ENCODE results near the gene ASB8.
"Not testable (repeated sequence)": the region's sequence is repeated elsewhere in the genome, so short reads cannot be mapped to it uniquely, and the experiment has no call there.

The ASB8 gene

GRCh38 chr12:48131517-48131916 lies 25.8 kb downstream of the ASB8 start:
- no peak for DNase-seq

DNA sequence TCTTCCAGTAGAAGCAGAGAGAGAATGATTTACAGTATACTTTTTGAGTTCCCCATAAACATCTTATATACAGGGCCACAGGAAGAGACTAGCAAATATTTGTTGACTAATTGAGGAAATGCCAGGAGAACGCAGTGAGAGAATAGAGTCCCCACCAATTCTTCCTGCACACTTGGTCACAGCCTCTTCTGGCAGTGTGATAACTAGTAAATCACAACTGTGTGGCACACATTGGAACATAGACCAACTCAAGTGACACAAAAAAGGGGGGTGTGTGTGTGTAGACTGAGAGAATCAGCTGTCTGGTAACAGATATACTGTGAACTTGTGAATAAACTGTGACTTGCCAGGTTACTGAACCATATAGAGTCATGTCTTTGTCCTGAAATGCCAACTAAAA lies 27.9 kb downstream of the ASB8 start:
- no peak for DNase-seq

DNA sequence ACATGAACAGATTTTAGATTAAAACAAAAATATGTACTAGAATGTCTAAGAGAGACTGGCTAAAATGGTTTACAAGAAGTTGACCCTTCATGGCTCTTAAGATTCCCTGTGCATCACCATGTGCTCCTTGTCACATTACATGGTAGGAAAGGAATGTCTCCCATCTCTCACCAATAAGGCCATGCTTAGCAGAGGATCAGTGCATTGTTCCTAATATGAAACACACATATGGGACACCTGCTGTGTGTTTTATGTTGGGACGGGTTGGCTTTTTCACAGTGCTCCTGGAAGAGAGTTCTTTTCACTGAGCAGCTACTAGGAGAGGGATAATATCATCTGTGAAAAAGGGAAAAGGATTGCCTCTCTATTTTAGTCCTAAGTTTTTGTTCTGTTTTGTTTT lies 28.5 kb downstream of the ASB8 start:
- no peak for DNase-seq

DNA sequence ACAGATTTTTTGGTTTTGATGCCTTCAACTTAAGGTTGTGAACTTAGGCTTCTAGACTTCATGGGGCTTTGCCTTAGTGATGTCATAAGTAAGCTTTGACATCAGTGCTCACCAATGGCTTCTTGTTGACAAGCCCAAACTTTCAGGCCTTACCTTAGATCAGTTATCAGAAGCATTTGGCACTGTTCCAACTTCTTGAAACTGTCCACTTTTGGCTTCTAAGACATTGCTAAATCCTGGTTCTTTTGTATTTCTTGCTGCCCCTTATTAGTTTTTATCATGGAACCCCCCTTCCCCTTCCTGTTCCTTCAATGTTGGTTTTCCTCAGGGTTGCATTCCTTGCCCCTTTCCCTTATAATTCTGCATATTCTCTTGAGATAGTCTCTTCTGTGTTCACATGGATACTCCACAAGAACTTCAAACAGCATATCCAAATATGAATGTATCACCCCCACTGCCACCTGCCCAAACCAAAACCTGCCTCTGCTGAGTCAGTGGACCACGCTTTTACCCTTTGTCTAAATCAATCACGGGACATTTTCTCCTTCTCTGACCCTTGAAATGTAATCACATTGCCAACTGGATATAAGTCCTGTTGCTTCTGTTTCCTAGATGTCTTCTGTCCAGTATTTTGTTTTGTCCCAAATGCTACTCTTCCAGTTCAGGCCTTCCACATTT lies 30.2 kb downstream of the ASB8 start:
- no peak for DNase-seq

- DNase-seq: no peak
Observed at GRCh38 chr12:48125985-48126384, 31.3 kb downstream of the ASB8 start.

- not testable (repeated sequence) for DNase-seq
Observed at GRCh38 chr12:48125542-48125941, 31.8 kb downstream of the ASB8 start.

- DNase-seq: no peak
Observed at GRCh38 chr12:48123169-48123568, 34.1 kb downstream of the ASB8 start.

- no peak for DNase-seq
Observed at GRCh38 chr12:48122065-48122834, 35.1 kb downstream of the ASB8 start.

DNA sequence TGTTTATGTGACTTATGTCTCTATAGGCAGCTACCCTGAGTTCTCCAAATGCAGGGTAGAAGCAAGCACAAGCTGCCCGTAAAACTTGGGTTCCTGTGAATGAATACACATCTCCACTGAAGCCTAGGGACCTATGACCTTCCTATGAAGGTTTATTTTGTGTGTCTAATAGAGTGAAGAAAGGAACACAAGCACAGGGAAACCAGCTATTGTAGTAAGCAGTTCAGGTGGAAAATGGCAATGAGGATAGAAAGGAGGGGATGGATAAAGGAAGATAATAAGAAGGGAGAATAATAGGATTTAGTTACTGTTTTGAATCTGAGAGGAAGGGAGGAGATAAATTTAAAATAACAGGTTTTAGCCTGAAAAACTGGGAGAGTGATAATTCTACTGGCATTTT lies 35.8 kb downstream of the ASB8 start:
- DNase-seq: no peak

DNA sequence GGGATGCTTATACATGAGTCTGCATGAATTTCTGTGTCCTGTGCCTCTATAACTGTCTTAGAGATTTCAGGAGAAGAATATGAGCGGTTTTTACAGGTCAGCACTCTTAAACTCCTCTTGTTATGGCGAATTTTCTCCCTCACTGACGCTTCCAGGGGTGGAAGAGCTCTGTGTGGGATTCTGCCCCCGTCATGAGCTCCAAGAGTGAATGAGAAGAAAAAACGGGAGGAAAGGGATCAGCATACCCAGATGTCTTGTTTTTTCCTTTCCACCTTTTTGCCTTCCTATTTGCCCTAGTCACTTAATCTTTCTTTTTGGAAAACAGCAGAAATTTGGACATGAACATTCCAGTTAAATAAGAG lies 37.5 kb downstream of the ASB8 start:
- DNase-seq: no peak

GRCh38 chr12:48119078-48119833 lies 38.1 kb downstream of the ASB8 start, which contains the start of gene PFKM:
Gene PFKM, plus strand, starts transcription at chr12:48119364. Its CDS starts 3,411 bp downstream, at chr12:48122775.
- DNase-seq: peak; percentile 91

GRCh38 chr12:48118284-48118871 lies 38.9 kb downstream of the ASB8 start:
- no peak for DNase-seq

DNA sequence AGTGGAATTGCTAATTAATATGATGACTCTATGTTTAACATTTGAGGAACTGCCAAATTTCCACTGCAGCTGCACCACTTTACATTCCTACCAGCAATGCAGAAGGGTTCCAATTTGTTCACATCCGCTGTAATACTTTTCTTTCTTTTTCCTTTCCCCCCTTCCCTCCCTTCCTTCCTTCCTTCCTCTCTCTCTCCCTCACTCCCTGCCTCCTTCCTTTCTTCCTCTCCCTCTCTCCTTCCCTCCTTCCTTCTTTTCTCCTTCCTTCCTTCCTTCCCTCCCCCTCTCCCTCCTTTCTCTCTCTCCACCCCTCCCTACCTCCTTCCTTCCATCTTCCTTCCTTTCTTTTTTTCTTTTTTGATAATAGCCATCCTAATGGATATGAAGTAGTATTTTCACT lies 41.4 kb downstream of the ASB8 start:
- no peak for DNase-seq

GRCh38 chr12:48111312-48111693 lies 46.0 kb downstream of the ASB8 start:
- DNase-seq: not testable (repeated sequence)

DNA sequence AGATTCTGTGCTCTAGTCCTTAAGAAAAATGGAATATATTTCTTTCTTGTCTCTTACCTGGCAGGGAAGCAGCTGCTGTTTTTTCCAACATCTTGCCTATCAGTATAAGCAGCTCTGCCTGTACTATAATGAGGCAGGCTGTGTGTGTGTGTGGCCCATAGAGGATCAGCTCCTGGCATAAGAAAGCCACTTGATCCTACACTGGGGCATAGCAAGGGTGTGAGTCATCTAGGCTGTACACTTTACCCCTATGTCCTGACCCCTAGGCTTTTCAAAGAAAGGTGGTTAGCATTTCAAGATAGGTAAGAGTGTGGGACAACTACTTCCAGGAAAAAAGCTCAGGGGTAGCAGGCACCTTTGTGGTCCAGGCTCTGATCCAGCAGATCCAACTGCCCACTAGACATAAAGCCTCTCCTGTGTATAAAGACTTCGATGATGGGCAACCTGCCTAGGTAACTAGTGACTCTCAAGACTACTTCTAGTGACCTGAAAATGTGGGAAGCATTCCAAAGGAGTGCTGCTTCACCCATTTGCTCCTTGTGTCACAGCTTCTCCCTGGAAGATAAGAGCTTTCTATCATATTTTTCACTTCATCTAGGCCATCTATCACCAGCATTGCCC lies 46.5 kb downstream of the ASB8 start:
- no peak for DNase-seq

DNA sequence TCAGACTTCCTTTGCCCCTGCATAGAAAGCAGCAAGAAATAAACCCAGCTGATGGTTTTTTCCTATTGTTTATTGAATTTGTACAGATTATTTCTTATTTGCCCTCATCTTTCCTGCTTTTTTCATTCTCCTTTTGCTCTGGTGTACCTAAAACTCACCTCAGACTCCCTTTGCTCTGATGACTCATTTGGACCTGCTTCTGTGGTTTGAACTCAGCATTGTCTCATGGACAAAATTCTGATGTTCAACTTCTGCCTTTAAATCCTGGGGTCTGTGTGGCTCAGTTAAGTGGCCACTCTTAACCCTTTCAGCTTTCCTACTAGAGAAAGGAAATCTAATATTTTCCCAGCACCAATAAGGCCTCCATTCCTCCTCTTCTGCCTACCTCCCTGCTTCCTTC lies 47.9 kb downstream of the ASB8 start:
- no peak for DNase-seq

- DNase-seq: no peak
Observed at GRCh38 chr12:48106681-48107613, 50.4 kb downstream of the ASB8 start.

DNA sequence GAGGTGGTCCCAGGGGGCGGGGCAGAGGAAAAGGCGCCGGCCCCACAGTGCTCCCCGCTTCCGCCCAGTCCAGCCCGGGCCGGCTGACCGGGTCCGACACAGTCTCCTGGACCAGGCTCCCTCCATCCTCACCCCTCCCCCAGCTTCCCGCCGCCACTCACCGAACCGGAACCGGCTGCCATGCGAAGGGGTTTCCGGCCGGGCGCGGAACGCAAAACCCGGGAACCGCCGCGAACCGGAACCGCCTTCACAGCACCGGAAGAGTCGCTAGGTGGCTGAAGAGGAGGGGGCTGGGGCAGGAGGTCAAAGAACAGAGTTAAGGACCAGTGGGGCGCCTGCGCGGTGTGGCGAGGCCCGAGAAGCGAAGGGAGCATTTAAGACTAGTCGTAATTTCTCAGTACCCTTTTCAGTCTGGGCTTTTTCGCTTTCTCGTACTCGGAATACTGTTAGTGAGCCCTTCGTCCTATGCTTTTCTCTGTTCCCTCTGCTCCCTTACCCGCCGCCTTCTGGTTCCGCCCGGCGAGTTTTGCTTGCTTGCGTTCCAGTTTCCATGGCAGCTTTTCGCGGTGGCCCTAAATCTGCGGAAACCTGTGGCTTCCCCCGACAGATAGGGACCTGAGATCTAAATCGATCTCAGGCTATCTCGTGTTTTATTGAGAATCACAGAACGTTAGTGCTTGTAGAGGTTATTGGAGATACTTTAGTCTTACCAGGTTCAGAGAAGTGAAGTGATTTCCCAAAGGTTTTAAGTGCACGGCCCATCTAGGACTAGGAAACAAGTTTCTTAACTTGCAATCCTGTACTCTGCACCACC lies 51.2 kb downstream of the ASB8 start, which contains the start of gene SENP1:
SENP1 (minus strand) TSS at position 213 of the 814 bp plus-strand sequence. CDS start 4,607 bp downstream, outside the sequence.
- DNase-seq: peak; percentile 92

GRCh38 chr12:48105321-48105866 lies 51.9 kb downstream of the ASB8 start:
- peak; percentile 23 for DNase-seq

- DNase-seq: no peak
Observed at GRCh38 chr12:48104531-48104930, 52.8 kb downstream of the ASB8 start.
